ENCODE results near the gene SYNPO2. TPM values are rescaled to one million over a fixed set of nuclear protein-coding genes. Genes with fewer than 3 reads are reported as not detected.
A peak's percentile ranks its signal among the peaks of the same experiment; 100 is the strongest.

The SYNPO2 gene
- total RNA-seq, 1 donor = 34.0 TPM

DNA sequence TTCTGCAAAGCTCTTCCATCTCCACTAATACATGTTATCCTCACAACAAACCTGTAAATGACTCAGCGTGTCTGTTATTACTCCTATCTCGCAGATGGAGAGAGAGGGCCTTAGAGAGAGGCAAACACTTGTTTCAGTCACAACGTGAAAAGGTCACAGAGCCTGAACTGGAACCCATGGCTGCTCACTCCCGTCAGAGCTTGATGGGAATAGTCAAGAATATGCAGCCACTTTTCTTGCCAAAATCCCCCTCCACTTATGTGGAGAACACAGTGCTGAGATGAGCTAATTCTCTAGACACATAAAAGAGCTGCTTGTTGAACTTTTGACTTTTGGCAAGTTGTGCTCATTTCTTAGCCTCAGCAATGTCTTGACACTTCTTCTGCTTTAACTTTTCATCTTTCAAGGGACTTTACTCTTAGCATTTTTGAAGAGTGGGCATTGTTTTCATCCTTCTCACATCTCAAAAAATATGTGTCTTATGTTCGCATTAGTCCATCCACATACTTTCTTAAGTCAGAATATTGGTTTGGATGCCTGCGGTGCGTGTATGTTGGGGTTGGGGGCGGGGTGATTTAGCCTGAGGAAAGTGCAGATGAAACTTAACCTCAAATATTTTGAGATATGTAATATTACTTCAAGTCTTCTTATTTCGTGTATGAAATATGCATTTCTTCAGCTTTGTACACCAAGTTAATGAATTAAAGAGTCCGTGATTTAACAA lies 69.2 kb downstream of the SYNPO2 start:
- Histone ChIP-seq H3K4me1 (ENCODE audit: insufficient read depth, low read length) (peaks cover 7% of the 10 kb centered on the region), H3K4me3 (ENCODE audit: insufficient read depth, low read length) (no peak overlapping the region), H3K27me3 (ENCODE audit: insufficient read depth, low read length) (no peaks in the 10 kb centered on the region), H3K4me2 (ENCODE audit: insufficient read depth, low read length) (no peak overlapping the region), H4K20me1 (ENCODE audit: insufficient read depth, low read length) (no peaks in the 10 kb centered on the region), H3K27ac (ENCODE audit: low read depth, low read length) (no peak overlapping the region), H3K9me3 (ENCODE audit: low read depth, low read length) (no peaks in the 10 kb centered on the region), H3K79me2 (ENCODE audit: insufficient read depth, low read length) (no peaks in the 10 kb centered on the region), H2AFZ (ENCODE audit: low read length) (no peak overlapping the region), H3K36me3 (ENCODE audit: insufficient read depth, low read length) (no peaks in the 10 kb centered on the region)
- TF ChIP-seq, protein P1, sequence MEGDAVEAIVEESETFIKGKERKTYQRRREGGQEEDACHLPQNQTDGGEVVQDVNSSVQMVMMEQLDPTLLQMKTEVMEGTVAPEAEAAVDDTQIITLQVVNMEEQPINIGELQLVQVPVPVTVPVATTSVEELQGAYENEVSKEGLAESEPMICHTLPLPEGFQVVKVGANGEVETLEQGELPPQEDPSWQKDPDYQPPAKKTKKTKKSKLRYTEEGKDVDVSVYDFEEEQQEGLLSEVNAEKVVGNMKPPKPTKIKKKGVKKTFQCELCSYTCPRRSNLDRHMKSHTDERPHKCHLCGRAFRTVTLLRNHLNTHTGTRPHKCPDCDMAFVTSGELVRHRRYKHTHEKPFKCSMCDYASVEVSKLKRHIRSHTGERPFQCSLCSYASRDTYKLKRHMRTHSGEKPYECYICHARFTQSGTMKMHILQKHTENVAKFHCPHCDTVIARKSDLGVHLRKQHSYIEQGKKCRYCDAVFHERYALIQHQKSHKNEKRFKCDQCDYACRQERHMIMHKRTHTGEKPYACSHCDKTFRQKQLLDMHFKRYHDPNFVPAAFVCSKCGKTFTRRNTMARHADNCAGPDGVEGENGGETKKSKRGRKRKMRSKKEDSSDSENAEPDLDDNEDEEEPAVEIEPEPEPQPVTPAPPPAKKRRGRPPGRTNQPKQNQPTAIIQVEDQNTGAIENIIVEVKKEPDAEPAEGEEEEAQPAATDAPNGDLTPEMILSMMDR (IDR thresholded peaks at IDR 0.05; ENCODE audit: extremely low read depth, low read depth, low read length) = no peak
- no peak for DNase-seq (ENCODE audit: insufficient read length, low spot score, missing footprints)

DNA sequence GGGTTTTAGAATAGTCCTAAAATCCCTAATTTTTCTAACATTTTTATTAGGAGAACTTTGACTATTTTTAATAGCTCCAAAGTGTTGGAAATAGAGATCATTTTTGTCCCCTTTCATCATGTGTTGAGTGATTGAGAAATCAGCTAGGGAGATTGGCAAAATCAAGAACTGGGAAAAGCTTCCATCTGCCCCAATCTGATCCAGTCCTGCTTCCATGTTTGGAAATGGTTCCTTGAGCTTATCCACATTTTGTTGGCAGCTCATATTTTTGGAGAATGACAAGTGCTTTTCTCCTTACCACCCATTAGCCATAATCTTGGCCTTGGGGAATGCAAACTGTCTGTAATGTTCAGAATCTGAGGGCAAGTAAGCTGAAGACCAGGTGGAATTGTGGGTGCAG lies 73.9 kb downstream of the SYNPO2 start:
- DNase-seq (ENCODE audit: insufficient read length, low spot score, missing footprints) = no peak
- Histone ChIP-seq H3K4me1 (ENCODE audit: insufficient read depth, low read length) (peaks cover 17% of the 10 kb centered on the region), H3K9me3 (ENCODE audit: low read depth, low read length) (no peaks in the 10 kb centered on the region)

DNA sequence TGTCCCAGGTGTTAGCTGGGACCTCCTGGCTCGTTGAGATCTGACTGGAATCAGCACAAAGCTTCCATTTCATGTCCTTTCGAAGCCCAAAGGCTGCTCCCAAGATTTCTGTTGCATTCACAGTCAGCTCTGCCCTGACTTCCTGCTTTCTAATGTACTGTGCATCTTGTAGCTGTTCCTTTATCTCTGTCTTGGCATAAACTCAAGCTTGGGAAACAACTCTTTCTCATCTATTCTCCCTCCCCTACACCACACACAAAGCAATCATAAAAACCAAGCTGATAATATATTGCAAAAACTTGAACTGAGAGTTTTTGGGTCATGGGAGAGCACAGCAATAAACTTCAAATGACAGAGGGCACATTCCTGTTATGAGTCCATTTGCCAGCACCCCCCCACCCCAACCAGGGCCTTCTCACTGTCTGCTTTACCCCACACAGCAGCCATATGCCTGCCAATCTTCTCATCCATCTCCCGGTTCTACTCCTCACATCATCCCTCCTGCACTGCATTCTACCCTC lies 76.3 kb downstream of the SYNPO2 start:
- no peaks in the 10 kb centered on the region for H3K36me3 ChIP-seq (ENCODE audit: insufficient read depth, low read length)
- H3K27ac ChIP-seq (ENCODE audit: low read depth, low read length) = no peak overlapping the region
- H4K20me1 ChIP-seq (ENCODE audit: insufficient read depth, low read length) = no peaks in the 10 kb centered on the region
- DNase-seq (ENCODE audit: insufficient read length, low spot score, missing footprints) = peak; percentile 73
- H3K4me1 ChIP-seq (ENCODE audit: insufficient read depth, low read length) = peaks cover 34% of the 10 kb centered on the region
- H2AFZ ChIP-seq (ENCODE audit: low read length) = peak overlapping the region; percentile 66
- H3K79me2 ChIP-seq (ENCODE audit: insufficient read depth, low read length) = no peaks in the 10 kb centered on the region
- TF ChIP-seq, protein P1 (IDR thresholded peaks at IDR 0.05; ENCODE audit: extremely low read depth, low read depth, low read length) = no peak
- no peaks in the 10 kb centered on the region for H3K9me3 ChIP-seq (ENCODE audit: low read depth, low read length)
- no peaks in the 10 kb centered on the region for H3K27me3 ChIP-seq (ENCODE audit: insufficient read depth, low read length)
- no peak overlapping the region for H3K4me3 ChIP-seq (ENCODE audit: insufficient read depth, low read length)
- H3K4me2 ChIP-seq (ENCODE audit: insufficient read depth, low read length) = peak overlapping the region; percentile 20

More for the DNA sequence above, 73.9 kb downstream of the SYNPO2 start:
- no peak overlapping the region for H2AFZ ChIP-seq (ENCODE audit: low read length)
- H3K79me2 ChIP-seq (ENCODE audit: insufficient read depth, low read length) = no peaks in the 10 kb centered on the region
- H3K4me2 ChIP-seq (ENCODE audit: insufficient read depth, low read length) = no peak overlapping the region
- H3K36me3 ChIP-seq (ENCODE audit: insufficient read depth, low read length) = no peaks in the 10 kb centered on the region
- no peak overlapping the region for H3K4me3 ChIP-seq (ENCODE audit: insufficient read depth, low read length)
- TF ChIP-seq, protein P1 (IDR thresholded peaks at IDR 0.05; ENCODE audit: extremely low read depth, low read depth, low read length) = no peak
- no peaks in the 10 kb centered on the region for H4K20me1 ChIP-seq (ENCODE audit: insufficient read depth, low read length)
- H3K27ac ChIP-seq (ENCODE audit: low read depth, low read length) = no peak overlapping the region
- no peaks in the 10 kb centered on the region for H3K27me3 ChIP-seq (ENCODE audit: insufficient read depth, low read length)

DNA sequence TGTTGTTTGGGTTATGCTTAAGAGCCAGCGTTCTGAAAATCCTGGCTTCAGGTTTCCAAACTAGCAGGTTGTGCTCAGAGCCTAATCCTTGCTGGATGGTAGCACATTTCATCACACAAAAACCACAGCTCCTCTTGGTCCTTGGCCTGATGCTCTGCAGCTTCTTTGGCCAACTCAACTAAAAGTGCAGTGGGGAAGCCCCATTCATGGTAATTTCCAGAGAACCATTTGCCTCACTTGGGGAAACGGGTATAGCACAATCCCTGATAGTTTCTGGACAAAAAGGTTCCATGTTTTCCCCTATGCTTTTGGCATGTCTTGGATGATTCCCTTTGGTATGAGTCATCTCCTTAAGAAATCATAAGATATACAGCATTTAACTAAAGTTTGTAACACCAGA lies 78.7 kb downstream of the SYNPO2 start:
- Histone ChIP-seq H3K79me2 (ENCODE audit: insufficient read depth, low read length) (no peaks in the 10 kb centered on the region), H3K4me3 (ENCODE audit: insufficient read depth, low read length) (no peak overlapping the region), H3K36me3 (ENCODE audit: insufficient read depth, low read length) (no peaks in the 10 kb centered on the region), H3K4me2 (ENCODE audit: insufficient read depth, low read length) (peak overlapping the region; percentile 73), H3K27me3 (ENCODE audit: insufficient read depth, low read length) (no peaks in the 10 kb centered on the region), H4K20me1 (ENCODE audit: insufficient read depth, low read length) (no peaks in the 10 kb centered on the region), H3K9me3 (ENCODE audit: low read depth, low read length) (no peaks in the 10 kb centered on the region), H3K27ac (ENCODE audit: low read depth, low read length) (peak overlapping the region; percentile 67), H3K4me1 (ENCODE audit: insufficient read depth, low read length) (peaks cover 37% of the 10 kb centered on the region), H2AFZ (ENCODE audit: low read length) (peak overlapping the region; percentile 1)
- TF ChIP-seq, protein P1 (IDR thresholded peaks at IDR 0.05; ENCODE audit: extremely low read depth, low read depth, low read length) = no peak
- no peak for DNase-seq (ENCODE audit: insufficient read length, low spot score, missing footprints)
